ENCODE measurements around the gene LGMN. TPM values are rescaled to one million over a fixed set of nuclear protein-coding genes. Genes with fewer than 3 reads are reported as not detected.

Gene LGMN
- total and polyA plus RNA-seq, 4 donors = 56.2 to 192 (median 62.4) TPM

GRCh38 chr14:92718664-92719063, 29.8 kb downstream of the LGMN start:
- no peak for TF ChIP-seq JUND (IDR thresholded peaks at IDR 0.05)
- TF ChIP-seq MAX (IDR thresholded peaks at IDR 0.05) = no peak
- TF ChIP-seq HNF4A (conservative IDR thresholded peaks at IDR 0.05) = no peak
- TF ChIP-seq RXRA (IDR thresholded peaks at IDR 0.05) = no peak
- TF ChIP-seq, protein P1, sequence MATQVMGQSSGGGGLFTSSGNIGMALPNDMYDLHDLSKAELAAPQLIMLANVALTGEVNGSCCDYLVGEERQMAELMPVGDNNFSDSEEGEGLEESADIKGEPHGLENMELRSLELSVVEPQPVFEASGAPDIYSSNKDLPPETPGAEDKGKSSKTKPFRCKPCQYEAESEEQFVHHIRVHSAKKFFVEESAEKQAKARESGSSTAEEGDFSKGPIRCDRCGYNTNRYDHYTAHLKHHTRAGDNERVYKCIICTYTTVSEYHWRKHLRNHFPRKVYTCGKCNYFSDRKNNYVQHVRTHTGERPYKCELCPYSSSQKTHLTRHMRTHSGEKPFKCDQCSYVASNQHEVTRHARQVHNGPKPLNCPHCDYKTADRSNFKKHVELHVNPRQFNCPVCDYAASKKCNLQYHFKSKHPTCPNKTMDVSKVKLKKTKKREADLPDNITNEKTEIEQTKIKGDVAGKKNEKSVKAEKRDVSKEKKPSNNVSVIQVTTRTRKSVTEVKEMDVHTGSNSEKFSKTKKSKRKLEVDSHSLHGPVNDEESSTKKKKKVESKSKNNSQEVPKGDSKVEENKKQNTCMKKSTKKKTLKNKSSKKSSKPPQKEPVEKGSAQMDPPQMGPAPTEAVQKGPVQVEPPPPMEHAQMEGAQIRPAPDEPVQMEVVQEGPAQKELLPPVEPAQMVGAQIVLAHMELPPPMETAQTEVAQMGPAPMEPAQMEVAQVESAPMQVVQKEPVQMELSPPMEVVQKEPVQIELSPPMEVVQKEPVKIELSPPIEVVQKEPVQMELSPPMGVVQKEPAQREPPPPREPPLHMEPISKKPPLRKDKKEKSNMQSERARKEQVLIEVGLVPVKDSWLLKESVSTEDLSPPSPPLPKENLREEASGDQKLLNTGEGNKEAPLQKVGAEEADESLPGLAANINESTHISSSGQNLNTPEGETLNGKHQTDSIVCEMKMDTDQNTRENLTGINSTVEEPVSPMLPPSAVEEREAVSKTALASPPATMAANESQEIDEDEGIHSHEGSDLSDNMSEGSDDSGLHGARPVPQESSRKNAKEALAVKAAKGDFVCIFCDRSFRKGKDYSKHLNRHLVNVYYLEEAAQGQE (IDR thresholded peaks at IDR 0.05) = no peak
- no peaks in the 10 kb centered on the region for H3K9me3 ChIP-seq (ENCODE audit: control insufficient read depth in 4 of 4, low read length in 3 of 4)
- H3K9ac ChIP-seq (ENCODE audit: low read depth in 1 of 2, low read length in 2 of 2) = no peak overlapping the region
- no peak overlapping the region for H3K4me3 ChIP-seq (ENCODE audit: low read depth in 1 of 3, low read length in 3 of 3)
- no peaks in the 10 kb centered on the region for H3K4me1 ChIP-seq (ENCODE audit: control insufficient read depth in 4 of 4, insufficient read depth in 4 of 4, low read length in 3 of 4)
- H3K27ac ChIP-seq (ENCODE audit: low read depth in 1 of 2, low read length in 2 of 2) = no peak overlapping the region
- WGBS = 90% methylated on average over 8 of the region's 8 CpGs
- no peak for DNase-seq (ENCODE audit: low spot score)
- H3K36me3 ChIP-seq (ENCODE audit: control insufficient read depth in 4 of 4, insufficient read depth in 3 of 4, low read depth in 1 of 4, low read length in 3 of 4) = peaks cover 0 to 5% (median 3%) of the 10 kb centered on the region in 4 donors
- no peaks in the 10 kb centered on the region for H3K27me3 ChIP-seq (ENCODE audit: control insufficient read depth in 4 of 4, insufficient read depth in 4 of 4, low read length in 3 of 4)

DNA sequence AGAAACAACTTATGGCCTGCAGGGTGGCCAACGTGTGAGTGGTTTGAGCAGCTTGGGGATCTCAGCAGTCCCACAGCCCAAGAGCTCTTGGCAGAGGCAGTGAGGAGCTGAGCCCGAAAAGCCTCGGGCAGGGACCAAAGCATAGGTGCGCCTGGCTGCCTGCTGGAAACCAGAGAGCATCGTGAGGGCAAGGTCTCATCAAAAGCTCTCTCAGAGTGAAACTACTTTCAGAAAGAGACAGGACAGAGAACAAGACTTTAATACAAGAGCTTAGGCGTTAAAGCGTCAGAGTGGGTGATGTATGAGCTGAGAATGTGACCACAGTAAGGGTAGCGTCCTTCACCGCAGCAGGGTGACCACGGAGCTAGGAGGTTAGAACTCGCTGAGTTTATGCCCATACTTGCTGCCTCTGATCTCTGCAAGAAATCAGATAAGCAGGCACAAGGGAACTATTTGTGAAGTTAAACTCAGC, 30.8 kb downstream of the LGMN start:
- no peak overlapping the region for H3K9ac ChIP-seq (ENCODE audit: low read depth in 1 of 2, low read length in 2 of 2)
- H3K9me3 ChIP-seq (ENCODE audit: control insufficient read depth in 4 of 4, low read length in 3 of 4) = no peaks in the 10 kb centered on the region
- TF ChIP-seq RXRA (IDR thresholded peaks at IDR 0.05) (no peak), HNF4G (IDR thresholded peaks at IDR 0.05) (no peak), FOXA2 (IDR thresholded peaks at IDR 0.05) (no peak), NR2F2 (IDR thresholded peaks at IDR 0.05) (no peak), FOXA1 (IDR thresholded peaks at IDR 0.05) (no peak), CTCF (IDR thresholded peaks at IDR 0.05; ENCODE audit: low read depth, low read length, missing input control) (no peak), SP1 (IDR thresholded peaks at IDR 0.05) (no peak), EGR1 (IDR thresholded peaks at IDR 0.05; ENCODE audit: low read depth in 2 of 2) (no peak), JUND (IDR thresholded peaks at IDR 0.05) (no peak), MAX (IDR thresholded peaks at IDR 0.05) (no peak), ZBTB33 (IDR thresholded peaks at IDR 0.05) (no peak), GABPA (IDR thresholded peaks at IDR 0.05 in 1 of 2, conservative IDR thresholded peaks at IDR 0.05 in 1 of 2) (no peak), RAD21 (IDR thresholded peaks at IDR 0.05) (no peak)
- TF ChIP-seq, protein P2, sequence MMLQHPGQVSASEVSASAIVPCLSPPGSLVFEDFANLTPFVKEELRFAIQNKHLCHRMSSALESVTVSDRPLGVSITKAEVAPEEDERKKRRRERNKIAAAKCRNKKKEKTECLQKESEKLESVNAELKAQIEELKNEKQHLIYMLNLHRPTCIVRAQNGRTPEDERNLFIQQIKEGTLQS (IDR thresholded peaks at IDR 0.05) = no peak
- TF ChIP-seq, protein P1 (IDR thresholded peaks at IDR 0.05) = no peak
- H3K27ac ChIP-seq (ENCODE audit: low read depth in 1 of 2, low read length in 2 of 2) = no peak overlapping the region
- 86% methylated on average over 11 of the region's 11 CpGs for WGBS
- no peak for DNase-seq (ENCODE audit: low spot score)
- H3K36me3 ChIP-seq (ENCODE audit: control insufficient read depth in 4 of 4, insufficient read depth in 3 of 4, low read depth in 1 of 4, low read length in 3 of 4) = peaks cover 0 to 5% (median 3%) of the 10 kb centered on the region in 4 donors
- no peaks in the 10 kb centered on the region for H3K27me3 ChIP-seq (ENCODE audit: control insufficient read depth in 4 of 4, insufficient read depth in 4 of 4, low read length in 3 of 4)
- no peak overlapping the region for H3K4me3 ChIP-seq (ENCODE audit: low read depth in 1 of 3, low read length in 3 of 3)
- H3K4me1 ChIP-seq (ENCODE audit: control insufficient read depth in 4 of 4, insufficient read depth in 4 of 4, low read length in 3 of 4) = no peaks in the 10 kb centered on the region
